ENCODE measurements around the gene GSTCD.

GSTCD gene

DNA sequence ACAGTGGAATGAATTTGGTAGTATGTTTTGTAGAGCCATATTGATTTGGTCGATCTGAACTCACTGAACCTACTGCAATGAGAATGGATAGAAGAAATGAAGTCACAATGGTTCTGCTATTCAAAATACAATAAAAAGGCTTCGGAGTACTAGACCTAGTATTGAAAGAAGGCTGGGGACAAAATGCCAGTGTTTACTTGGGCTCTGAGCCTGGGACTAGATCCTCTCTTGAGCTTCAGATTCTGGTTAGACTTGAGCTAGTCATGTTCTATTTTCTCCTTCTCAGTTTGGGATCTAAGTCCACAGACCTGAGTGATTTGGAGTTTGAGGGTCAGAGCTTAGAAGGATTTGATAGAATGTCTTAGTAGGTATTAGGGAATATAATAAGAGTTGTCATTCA, 10.0 kb upstream of the GSTCD start:
- Histone ChIP-seq H3K27ac (ENCODE audit: low read depth, low read length) (no peak overlapping the region), H3F3A (ENCODE audit: control insufficient read depth, insufficient read depth) (no peaks in the 10 kb centered on the region), H3K9me3 (ENCODE audit: control insufficient read depth, insufficient read depth, low read length) (no peaks in the 10 kb centered on the region), H3K4me3 (ENCODE audit: low read length) (no peak overlapping the region), H3K79me2 (ENCODE audit: control insufficient read depth, low read length) (peaks cover 10% of the 10 kb centered on the region), H3K4me2 (ENCODE audit: low read length) (no peak overlapping the region), H3K9me2 (replicated peaks; ENCODE audit: control insufficient read depth, low read length) (no peaks in the 10 kb centered on the region), H3K36me3 (ENCODE audit: control insufficient read depth, low read length) (peaks cover 52% of the 10 kb centered on the region), H4K20me1 (ENCODE audit: control insufficient read depth, insufficient read depth, low read depth, low read length) (no peaks in the 10 kb centered on the region), H3K4me1 (ENCODE audit: control insufficient read depth, low read length) (no peaks in the 10 kb centered on the region), H3K27me3 (ENCODE audit: control insufficient read depth, low read length) (no peaks in the 10 kb centered on the region)
- TF ChIP-seq, protein P1, sequence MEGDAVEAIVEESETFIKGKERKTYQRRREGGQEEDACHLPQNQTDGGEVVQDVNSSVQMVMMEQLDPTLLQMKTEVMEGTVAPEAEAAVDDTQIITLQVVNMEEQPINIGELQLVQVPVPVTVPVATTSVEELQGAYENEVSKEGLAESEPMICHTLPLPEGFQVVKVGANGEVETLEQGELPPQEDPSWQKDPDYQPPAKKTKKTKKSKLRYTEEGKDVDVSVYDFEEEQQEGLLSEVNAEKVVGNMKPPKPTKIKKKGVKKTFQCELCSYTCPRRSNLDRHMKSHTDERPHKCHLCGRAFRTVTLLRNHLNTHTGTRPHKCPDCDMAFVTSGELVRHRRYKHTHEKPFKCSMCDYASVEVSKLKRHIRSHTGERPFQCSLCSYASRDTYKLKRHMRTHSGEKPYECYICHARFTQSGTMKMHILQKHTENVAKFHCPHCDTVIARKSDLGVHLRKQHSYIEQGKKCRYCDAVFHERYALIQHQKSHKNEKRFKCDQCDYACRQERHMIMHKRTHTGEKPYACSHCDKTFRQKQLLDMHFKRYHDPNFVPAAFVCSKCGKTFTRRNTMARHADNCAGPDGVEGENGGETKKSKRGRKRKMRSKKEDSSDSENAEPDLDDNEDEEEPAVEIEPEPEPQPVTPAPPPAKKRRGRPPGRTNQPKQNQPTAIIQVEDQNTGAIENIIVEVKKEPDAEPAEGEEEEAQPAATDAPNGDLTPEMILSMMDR (IDR thresholded peaks at IDR 0.05; ENCODE audit: low read depth, low read length, poor library complexity, severe bottlenecking): no peak
- TF ChIP-seq EZH2phosphoT487 (IDR thresholded peaks at IDR 0.05; ENCODE audit: borderline replicate concordance, low read length): no peak

DNA sequence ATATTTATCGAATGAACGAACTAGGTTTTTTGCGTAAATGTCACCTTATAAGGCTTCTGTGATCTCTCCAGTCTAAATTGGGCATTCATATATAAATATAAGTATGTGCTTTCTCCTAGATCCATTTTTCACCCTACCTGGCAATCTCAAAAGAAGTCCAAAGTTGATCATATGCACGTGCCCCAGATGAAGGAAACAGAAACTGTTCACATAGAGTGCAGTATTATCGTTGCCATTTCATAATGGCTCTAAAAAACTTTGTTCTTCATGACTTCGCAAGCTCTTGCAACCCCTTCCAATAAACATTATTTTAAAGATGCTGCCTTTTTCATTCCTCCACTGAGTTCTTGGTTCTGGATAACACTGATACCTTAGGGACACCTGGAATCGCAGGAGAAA, 803 bp upstream of the GSTCD start:
- Histone ChIP-seq H3K27me3 (ENCODE audit: control insufficient read depth, low read length) (no peaks in the 10 kb centered on the region), H3K9me3 (ENCODE audit: control insufficient read depth, insufficient read depth, low read length) (no peaks in the 10 kb centered on the region), H3K79me2 (ENCODE audit: control insufficient read depth, low read length) (peaks cover 89% of the 10 kb centered on the region), H3K4me1 (ENCODE audit: control insufficient read depth, low read length) (peaks cover 25% of the 10 kb centered on the region), H4K20me1 (ENCODE audit: control insufficient read depth, insufficient read depth, low read depth, low read length) (no peaks in the 10 kb centered on the region), H3K36me3 (ENCODE audit: control insufficient read depth, low read length) (peaks cover 6% of the 10 kb centered on the region), H3K27ac (ENCODE audit: low read depth, low read length) (no peak overlapping the region), H3K4me3 (ENCODE audit: low read length) (peak overlapping the region; percentile 90), H3K4me2 (ENCODE audit: low read length) (peak overlapping the region; percentile 66), H3K9me2 (replicated peaks; ENCODE audit: control insufficient read depth, low read length) (no peaks in the 10 kb centered on the region), H3F3A (ENCODE audit: control insufficient read depth, insufficient read depth) (0 out of 2 replicates have a peak, but pooled peaks cover 6% of the 10 kb centered on the region)
- no peak for TF ChIP-seq EZH2phosphoT487 (IDR thresholded peaks at IDR 0.05; ENCODE audit: borderline replicate concordance, low read length)
- TF ChIP-seq, protein P1 (IDR thresholded peaks at IDR 0.05; ENCODE audit: low read depth, low read length, poor library complexity, severe bottlenecking): no peak

DNA sequence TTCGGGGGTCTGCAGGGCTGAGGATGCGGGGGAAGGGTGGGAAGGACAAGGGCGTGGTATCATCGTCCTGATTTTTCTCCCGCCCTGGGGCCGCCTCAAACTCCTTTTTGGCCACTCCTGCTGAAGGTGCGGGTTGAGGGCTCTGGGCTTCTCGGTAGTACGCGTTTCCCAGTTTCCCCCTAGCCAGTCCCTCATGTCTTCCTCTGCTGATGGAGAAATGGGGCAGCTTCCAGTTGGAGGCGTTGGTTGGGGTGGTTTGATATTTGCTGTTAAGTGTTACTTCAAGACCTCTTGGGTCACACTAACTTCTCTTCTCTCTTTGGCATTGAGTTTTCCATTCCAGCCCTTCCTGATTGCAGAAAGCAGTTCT, 482 bp downstream of the GSTCD start:
- H4K20me1 ChIP-seq (ENCODE audit: control insufficient read depth, insufficient read depth, low read depth, low read length): no peaks in the 10 kb centered on the region
- H3K4me1 ChIP-seq (ENCODE audit: control insufficient read depth, low read length): peaks cover 31% of the 10 kb centered on the region
- peaks cover 6% of the 10 kb centered on the region; the same call in 1 of the 2 replicates for H3F3A ChIP-seq (ENCODE audit: control insufficient read depth, insufficient read depth)
- 0 out of 2 replicates have a peak overlapping the region, but pooled peaks have one; percentile 12 for H3K27ac ChIP-seq (ENCODE audit: low read depth, low read length)
- no peaks in the 10 kb centered on the region for H3K9me2 ChIP-seq (replicated peaks; ENCODE audit: control insufficient read depth, low read length)
- TF ChIP-seq, protein P1 (IDR thresholded peaks at IDR 0.05; ENCODE audit: low read depth, low read length, poor library complexity, severe bottlenecking): peak; percentile 7
- no peak for TF ChIP-seq EZH2phosphoT487 (IDR thresholded peaks at IDR 0.05; ENCODE audit: borderline replicate concordance, low read length)
- peaks cover 88% of the 10 kb centered on the region for H3K79me2 ChIP-seq (ENCODE audit: control insufficient read depth, low read length)
- no peaks in the 10 kb centered on the region; the same call in none of the 2 replicates for H3K36me3 ChIP-seq (ENCODE audit: control insufficient read depth, low read length)
- H3K4me3 ChIP-seq (ENCODE audit: low read length): peak overlapping the region; percentile 90
- H3K4me2 ChIP-seq (ENCODE audit: low read length): peak overlapping the region; percentile 66
- no peaks in the 10 kb centered on the region for H3K9me3 ChIP-seq (ENCODE audit: control insufficient read depth, insufficient read depth, low read length)
- H3K27me3 ChIP-seq (ENCODE audit: control insufficient read depth, low read length): no peaks in the 10 kb centered on the region
